Uterus (tissue), 4 donors: ENCODE results near the gene MATCAP1. TPM values are rescaled to one million over a fixed set of nuclear protein-coding genes. Genes with fewer than 3 reads are reported as not detected.

Source experiments
- DNase-seq, 2 donors: peaks; one replicate each; pipeline ENCODE4 v3.0.0-alpha.2; 2019 to 2020
- H3K27ac ChIP-seq, 2 donors: fragments of 200-600 bp; sonication (generic); 1 replicate in 1 of 2; 2 replicates in 1 of 2; pipeline ENCODE4 v1.5.1; 2016 to 2018
- H3K27me3 ChIP-seq, 2 donors: fragments of 200-600 bp; sonication (generic); one replicate each; pipeline ENCODE4 v1.5.1; 2018 to 2019; ENCODE audit warnings: control low read depth in 1 of 2
- H3K36me3 ChIP-seq, 2 donors: fragments of 200-600 bp; sonication (generic); one replicate each; pipeline ENCODE4 v1.5.1; 2019; ENCODE audit warnings: control low read depth in 1 of 2
- H3K4me1 ChIP-seq, 2 donors: fragments of 200-600 bp; sonication (generic); one replicate each; pipeline ENCODE4 v1.5.1; 2018 to 2019; ENCODE audit warnings: control low read depth in 1 of 2
- H3K4me3 ChIP-seq, 2 donors: fragments of 200-600 bp; sonication (generic); 1 replicate in 1 of 2; 2 replicates in 1 of 2; pipeline ENCODE4 v1.5.1; 2018 to 2019; ENCODE audit warnings: mild to moderate bottlenecking in 1 of 2
- H3K9me3 ChIP-seq, 2 donors: fragments of 200-600 bp; sonication (generic); one replicate each; pipeline ENCODE4 v1.5.1; 2019; ENCODE audit warnings: control low read depth in 1 of 2
- POLR2A ChIP-seq, 2 donors: fragments of 450-650 bp; IDR thresholded peaks; one replicate each; pipeline ENCODE4 v1.6.1; 2016; ENCODE audit warnings: antibody characterized with exemption in 2 of 2, mild to moderate bottlenecking in 1 of 2, moderate library complexity in 1 of 2
- intact Hi-C: fragments of 100-400 bp; cut with DNase I; formaldehyde crosslinking; loops from one replicate; pipeline ENCODE4 v1.15.1; 2023; ENCODE audit warnings: low total_unique reads
- total RNA-seq, 4 donors: library from RNA; depleted of rRNA in 3 of 4; stranded (reverse); fragments of >200 nt in 3 of 4; gene quantifications; one replicate each; pipeline versions ENCODE4 v1.1.0 to v1.2.4, GENCODE V29; 2014 to 2023
- TF ChIP-seq, protein P1 (sequence below), 4 experiments: fragments of 200-600 bp in 2 of 4; fragments of 450-650 bp in 2 of 4; sonication (generic) in 2 of 4; IDR thresholded peaks; one replicate each; pipeline ENCODE4 v1.5.1; 2016 to 2019; ENCODE audit warnings: antibody characterized with exemption in 4 of 4, mild to moderate bottlenecking in 2 of 4, moderate library complexity in 1 of 4
- donor health status: DM: yes; HTN: yes; CAD: no.

MATCAP1 gene
- total RNA-seq, 4 donors from 2014 or later = 10.9 to 35.4 (median 20.5) TPM

GRCh38 chr16:67146523-67147357 is 37.0 kb downstream of the MATCAP1 start:
- Histone ChIP-seq H3K4me3 (no peak overlapping the region), H3K27ac (no peak overlapping the region), H3K36me3 (no peaks in the 10 kb centered on the region), H3K27me3 (no peaks in the 10 kb centered on the region), H3K4me1 (peaks cover 0 to 4% of the 10 kb centered on the region in 2 donors), H3K9me3 (no peaks in the 10 kb centered on the region)
- intact Hi-C loops = no loop called here
- TF ChIP-seq, protein P1, sequence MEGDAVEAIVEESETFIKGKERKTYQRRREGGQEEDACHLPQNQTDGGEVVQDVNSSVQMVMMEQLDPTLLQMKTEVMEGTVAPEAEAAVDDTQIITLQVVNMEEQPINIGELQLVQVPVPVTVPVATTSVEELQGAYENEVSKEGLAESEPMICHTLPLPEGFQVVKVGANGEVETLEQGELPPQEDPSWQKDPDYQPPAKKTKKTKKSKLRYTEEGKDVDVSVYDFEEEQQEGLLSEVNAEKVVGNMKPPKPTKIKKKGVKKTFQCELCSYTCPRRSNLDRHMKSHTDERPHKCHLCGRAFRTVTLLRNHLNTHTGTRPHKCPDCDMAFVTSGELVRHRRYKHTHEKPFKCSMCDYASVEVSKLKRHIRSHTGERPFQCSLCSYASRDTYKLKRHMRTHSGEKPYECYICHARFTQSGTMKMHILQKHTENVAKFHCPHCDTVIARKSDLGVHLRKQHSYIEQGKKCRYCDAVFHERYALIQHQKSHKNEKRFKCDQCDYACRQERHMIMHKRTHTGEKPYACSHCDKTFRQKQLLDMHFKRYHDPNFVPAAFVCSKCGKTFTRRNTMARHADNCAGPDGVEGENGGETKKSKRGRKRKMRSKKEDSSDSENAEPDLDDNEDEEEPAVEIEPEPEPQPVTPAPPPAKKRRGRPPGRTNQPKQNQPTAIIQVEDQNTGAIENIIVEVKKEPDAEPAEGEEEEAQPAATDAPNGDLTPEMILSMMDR (IDR thresholded peaks at IDR 0.05) = no peak
- no peak for TF ChIP-seq POLR2A (IDR thresholded peaks at IDR 0.05)
- DNase-seq = no peak

- Histone ChIP-seq H3K4me3 (no peak overlapping the region), H3K36me3 (no peaks in the 10 kb centered on the region), H3K9me3 (no peaks in the 10 kb centered on the region), H3K27ac (no peak overlapping the region), H3K27me3 (no peaks in the 10 kb centered on the region), H3K4me1 (peaks cover 0 to 4% of the 10 kb centered on the region in 2 donors)
- intact Hi-C loops = no loop called here
- DNase-seq = no peak
- TF ChIP-seq POLR2A (IDR thresholded peaks at IDR 0.05) = no peak
- TF ChIP-seq, protein P1 (IDR thresholded peaks at IDR 0.05) = no peak
These were observed 38.0 kb downstream of the MATCAP1 start for GRCh38 chr16:67145746-67146145.

DNA sequence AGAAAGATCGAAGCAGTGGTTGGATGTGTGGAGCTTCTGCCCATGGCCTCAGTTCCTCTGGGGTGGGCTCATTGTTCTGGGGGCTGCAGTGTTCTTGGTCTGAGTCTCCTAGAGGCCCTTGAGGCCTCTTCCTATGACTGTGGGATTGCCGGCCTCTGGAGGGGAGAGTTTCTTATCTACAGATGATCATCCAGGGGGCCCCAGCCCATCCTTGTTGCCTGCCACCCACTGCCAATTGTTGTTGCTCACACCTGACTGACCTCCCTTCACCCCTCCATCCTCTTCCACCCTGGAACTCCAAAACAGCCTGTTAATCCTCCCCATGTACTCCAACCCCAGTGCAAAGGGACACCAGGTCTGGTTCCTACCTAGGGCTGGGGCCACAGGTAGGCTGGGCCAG is 38.8 kb downstream of the MATCAP1 start:
- Histone ChIP-seq H3K9me3 (no peaks in the 10 kb centered on the region), H3K36me3 (no peaks in the 10 kb centered on the region), H3K4me1 (no peaks in the 10 kb centered on the region), H3K27ac (no peak overlapping the region), H3K4me3 (no peak overlapping the region), H3K27me3 (no peaks in the 10 kb centered on the region)
- DNase-seq = no peak
- intact Hi-C loops = no loop called here
- TF ChIP-seq, protein P1 (IDR thresholded peaks at IDR 0.05) = no peak
- TF ChIP-seq POLR2A (IDR thresholded peaks at IDR 0.05) = no peak

GRCh38 chr16:67142342-67142741 is 41.4 kb downstream of the MATCAP1 start:
- Histone ChIP-seq H3K27ac (no peak overlapping the region), H3K4me3 (no peak overlapping the region), H3K9me3 (no peaks in the 10 kb centered on the region), H3K27me3 (no peaks in the 10 kb centered on the region), H3K4me1 (no peaks in the 10 kb centered on the region), H3K36me3 (no peaks in the 10 kb centered on the region)
- intact Hi-C loops = no loop called here
- DNase-seq = no peak
- no peak for TF ChIP-seq POLR2A (IDR thresholded peaks at IDR 0.05)
- TF ChIP-seq, protein P1 (IDR thresholded peaks at IDR 0.05) = no peak

- H3K36me3 ChIP-seq = no peaks in the 10 kb centered on the region
- H3K27me3 ChIP-seq = no peaks in the 10 kb centered on the region
- TF ChIP-seq POLR2A (IDR thresholded peaks at IDR 0.05) = no peak
- TF ChIP-seq, protein P1 (IDR thresholded peaks at IDR 0.05) = no peak
- no peak overlapping the region for H3K27ac ChIP-seq
- no peak for DNase-seq
- H3K9me3 ChIP-seq = no peaks in the 10 kb centered on the region
- H3K4me1 ChIP-seq = no peaks in the 10 kb centered on the region
- no peak overlapping the region for H3K4me3 ChIP-seq
- intact Hi-C loops = no loop called here
These were observed 42.4 kb downstream of the MATCAP1 start for GRCh38 chr16:67141391-67141790.
